Cerebellar nuclear complex (tissue), 1 donor: ENCODE measurements around the gene PLXNA4.

Experiments
- DNase-seq, 2 experiments: peaks; one replicate each; lab custom pipeline; 2025; lab: John Stamatoyannopoulos, UW

Gene PLXNA4

DNA sequence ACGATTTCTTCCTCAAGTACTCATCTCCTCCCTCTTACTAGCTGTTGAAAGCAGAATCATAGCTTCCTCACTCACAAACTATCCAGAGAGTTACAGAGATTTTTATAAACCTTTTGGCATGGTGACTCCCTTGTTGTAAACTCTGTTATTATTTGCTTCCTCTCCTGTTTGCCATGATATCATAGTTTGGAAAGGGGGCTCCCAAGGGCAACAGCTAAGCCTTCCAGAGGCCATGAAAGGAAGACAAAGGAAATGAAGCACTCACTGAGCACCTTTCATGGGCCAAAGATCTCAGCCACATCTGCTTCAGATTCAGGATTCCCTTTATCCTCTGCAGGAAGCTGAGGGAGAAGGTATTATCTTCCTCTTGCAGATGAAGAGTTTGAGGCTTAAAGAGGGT lies 484.6 kb downstream of the PLXNA4 start:
- no peak for DNase-seq

GRCh38 chr7:132090444-132090843 lies 485.8 kb downstream of the PLXNA4 start:
- no peak for DNase-seq

- no peak for DNase-seq
Observed at GRCh38 chr7:132089356-132089755, 486.9 kb downstream of the PLXNA4 start.

DNA sequence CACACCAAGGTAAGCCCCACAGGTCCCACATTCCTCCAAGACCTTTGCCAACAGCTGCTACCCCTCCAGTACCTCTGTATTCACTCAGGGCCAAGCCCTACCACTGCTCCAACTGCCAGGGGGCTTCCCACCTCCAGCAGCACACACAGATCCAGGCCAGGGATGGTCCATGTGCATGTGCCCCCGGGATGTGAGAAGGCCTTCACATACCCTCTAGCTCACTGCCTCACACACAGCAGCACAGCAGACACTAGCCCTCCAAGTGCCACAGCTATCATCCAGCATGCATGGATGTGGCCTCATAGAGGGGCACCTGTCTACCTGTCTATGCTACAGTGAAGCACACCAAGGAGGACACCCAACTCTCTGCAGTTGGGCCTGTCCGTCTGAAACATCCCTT lies 488.8 kb downstream of the PLXNA4 start:
- DNase-seq = no peak

DNA sequence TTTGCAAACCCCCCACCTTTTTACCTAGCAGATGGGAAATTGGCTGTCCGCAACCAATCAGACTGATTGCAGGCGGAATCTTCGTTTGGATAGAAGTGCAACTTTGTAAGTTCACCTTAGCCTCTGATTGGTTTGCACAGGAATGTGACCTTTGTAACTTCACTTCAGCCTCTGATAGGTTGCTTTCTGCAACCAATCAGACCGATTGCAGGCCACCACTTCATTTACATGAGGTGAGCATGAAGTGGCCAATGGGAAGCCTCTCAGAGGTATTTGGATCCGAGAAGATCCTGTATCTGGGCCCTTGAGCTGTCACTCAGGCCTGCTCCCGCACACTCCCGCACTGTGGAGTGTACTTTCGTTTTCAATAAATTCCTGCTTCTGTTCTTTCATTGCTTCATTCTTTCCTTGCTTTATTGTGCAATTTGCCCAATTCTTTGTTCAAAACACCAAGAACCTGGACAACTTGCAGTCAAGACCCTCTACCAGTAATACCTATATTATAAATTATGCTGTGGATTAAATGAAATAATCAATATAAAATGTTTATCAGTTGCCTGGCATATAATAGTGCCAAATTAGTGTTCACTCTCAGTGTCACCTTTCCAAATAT lies 491.4 kb downstream of the PLXNA4 start:
- no peak for DNase-seq

GRCh38 chr7:132083537-132084123 lies 492.6 kb downstream of the PLXNA4 start:
- no peak for DNase-seq

DNA sequence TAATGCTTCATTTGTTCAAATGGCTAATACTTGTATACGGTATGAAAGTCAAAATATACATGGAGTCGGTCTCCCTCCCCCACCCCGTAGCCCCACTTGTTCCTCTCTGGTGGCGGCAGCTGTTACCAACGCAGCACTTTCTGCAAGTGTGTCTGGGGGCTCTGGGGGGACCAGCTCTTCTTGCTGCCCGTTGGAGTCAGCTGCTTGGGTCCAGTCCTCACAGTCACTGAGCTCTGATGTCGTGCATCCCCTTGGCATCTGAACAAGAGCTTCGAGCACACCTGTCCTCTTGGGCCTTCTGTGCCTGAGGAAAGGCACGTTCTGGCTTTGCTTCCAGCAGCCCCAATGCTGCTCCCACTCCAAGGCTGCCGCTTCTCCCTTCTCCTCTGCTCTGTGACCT lies 493.1 kb downstream of the PLXNA4 start:
- DNase-seq = no peak

GRCh38 chr7:132082394-132082793 lies 493.9 kb downstream of the PLXNA4 start:
- no peak for DNase-seq

DNA sequence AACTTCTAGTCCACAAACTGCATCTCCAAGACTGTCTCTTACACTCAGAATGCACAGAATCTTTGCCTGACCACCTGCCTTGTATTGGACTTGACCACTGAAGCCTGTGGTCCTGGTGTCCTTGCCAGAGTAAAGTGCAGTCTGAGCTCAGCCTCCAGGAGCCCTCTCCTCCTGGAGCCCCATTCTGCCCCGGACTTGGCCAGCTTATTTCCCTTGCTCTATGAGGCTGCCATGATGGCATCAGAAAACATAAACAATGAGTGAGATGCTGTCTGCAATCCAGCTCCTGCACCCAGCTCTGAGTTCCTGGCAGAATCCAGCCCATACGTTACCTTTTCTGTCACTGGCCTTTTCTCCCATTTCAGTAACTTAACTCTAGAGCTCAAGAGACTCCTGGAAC lies 494.6 kb downstream of the PLXNA4 start:
- DNase-seq = no peak

DNA sequence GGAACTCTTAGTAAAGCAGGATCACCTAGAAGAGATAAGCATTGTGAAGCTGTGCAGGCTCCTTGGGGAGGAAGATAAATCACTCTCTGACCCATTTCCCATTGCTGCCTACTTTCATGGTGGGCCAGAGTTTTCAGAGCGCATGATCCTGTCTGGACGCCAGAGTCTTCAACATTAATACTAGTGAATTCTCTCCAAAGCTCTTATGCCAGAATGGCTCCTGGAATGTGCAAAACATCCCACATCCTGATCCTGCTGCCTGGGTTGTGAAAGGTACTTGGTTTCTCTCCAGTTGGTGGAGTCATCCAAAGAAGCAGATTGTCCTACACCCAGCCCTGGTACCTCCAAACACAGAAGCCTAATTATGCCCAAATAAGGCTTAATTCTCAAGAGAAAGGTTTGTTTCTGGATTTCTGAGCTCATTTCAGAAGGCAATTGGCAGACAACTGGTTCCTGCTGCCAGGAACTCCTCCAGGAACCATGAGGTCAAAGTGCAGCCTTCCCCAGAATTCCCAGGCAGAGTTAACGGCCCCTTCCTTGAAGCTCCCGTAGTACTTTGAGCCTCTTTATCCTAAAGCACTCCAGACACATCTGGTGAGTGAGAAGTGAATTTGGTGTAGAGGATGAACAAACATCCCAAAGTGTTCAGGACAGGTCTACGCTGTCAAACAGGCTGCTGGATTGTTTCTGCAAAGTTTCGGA lies 495.2 kb downstream of the PLXNA4 start:
- DNase-seq = no peak

DNA sequence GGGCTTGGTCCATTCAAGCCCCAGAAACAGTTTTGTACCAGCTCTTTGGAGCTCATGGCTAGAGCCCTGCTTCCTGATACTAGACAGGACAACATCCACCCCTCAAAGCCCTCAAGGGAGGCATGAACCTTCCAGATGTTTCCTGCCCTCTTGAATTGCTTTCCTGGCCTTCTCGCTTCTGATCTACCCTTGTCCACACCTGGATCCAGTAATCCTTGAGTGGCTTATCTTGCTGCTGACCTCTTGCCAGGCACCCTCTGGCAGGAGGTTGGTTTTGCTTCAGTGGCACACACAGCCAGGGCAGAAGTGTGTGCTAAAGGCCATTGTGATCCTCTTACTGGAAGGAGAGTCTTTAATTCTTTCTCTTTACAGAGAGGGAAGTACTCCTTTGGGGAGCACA lies 495.8 kb downstream of the PLXNA4 start:
- no peak for DNase-seq

GRCh38 chr7:132078891-132079735 lies 497.2 kb downstream of the PLXNA4 start:
- DNase-seq = no peak

GRCh38 chr7:132077971-132078685 lies 498.1 kb downstream of the PLXNA4 start:
- no peak for DNase-seq

- DNase-seq = peak; percentile 9 to 27
Observed at GRCh38 chr7:132076301-132077035, 499.8 kb downstream of the PLXNA4 start.

GRCh38 chr7:132075515-132075914 lies 500.8 kb downstream of the PLXNA4 start:
- DNase-seq = no peak

DNA sequence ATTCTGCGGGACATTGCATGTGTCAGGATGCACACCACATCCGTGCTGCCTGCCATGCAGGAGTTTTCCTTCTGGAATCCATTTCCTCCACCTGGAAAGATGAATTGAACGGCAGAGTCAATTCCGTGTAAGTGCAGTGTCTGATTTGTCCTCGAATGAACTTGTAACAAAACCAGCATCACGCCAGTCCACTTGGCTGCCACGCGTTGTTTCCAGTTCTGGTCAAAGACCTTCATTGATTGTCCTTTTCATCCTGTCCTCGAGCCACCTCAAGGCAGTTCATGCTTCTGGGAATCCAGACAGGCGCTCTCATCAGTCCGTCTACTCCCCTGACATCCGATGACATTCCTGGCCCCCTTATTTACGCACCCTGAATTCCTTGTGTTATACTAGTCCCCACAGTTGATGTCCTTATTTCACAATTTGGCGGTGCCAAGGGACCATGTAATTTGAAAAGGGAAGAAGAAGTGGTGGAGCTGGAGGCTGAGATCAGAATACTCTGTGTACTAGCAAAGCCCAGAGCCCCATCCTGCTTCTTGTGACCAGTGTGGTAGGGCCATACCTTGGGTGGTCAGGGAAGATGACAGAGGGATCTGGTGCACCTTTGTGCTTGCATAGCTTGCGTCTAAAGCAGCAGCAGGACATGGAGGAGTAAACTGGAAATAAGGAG lies 502.2 kb downstream of the PLXNA4 start:
- DNase-seq = no peak
